GM19324 (cell line): ENCODE measurements around the gene CEP128.

Source experiments
- ATAC-seq: cut with Tn5 transposase; IDR thresholded peaks from one replicate; pipeline ENCODE4 v1.9.1; 2021; ENCODE audit warnings: mild to moderate bottlenecking, moderate library complexity; ENCODE audit not compliant: unreplicated experiment, low FRiP score

The CEP128 gene

DNA sequence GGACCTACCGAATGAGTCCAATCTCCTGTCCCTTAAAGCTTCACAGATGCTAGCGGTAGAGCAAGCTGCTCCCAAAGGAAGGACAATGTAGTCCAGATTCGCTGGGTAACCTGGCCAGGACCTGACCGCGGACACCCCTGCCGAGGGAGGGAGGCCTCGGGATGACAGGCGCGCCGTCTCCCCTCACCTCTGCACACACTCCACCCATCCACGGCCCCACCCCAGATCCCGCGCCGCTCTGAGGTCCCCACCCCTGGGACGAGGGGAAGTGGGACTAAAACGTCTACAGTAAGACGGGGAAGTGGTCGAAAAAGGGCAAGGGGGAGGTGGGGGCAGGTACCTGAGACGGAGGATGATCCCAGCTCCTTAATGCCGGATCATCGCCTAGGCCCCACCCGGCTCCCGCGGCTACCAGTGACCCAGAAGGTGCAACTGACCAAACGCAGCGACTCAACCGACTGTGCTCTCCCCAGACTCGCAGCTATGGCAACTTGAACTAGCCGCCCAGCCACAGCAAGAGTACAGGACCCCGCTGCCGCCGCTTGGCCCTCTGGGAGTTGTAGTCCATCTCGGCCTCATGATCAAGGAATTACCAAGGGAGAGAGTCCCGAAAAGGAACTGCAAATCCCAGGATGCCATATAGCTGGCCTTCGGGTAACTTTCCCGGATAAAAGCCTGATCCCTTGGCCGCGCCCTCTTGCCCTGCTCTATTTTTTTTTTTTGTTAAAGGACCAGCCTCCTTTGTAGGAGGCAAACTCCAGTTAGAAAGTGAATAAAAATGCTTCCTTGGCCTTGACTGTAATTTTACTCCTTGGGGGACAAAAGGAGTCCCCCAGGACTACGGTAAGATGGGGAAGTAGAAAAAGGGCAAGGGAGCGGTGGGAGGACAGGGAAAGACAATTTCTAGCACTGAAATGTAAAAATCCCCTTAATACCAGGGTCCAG is at the start of gene CEP128:
TSS of gene CEP128 (minus strand) at position 498 of the 945 bp plus-strand sequence.
- peak; percentile 99 for ATAC-seq

DNA sequence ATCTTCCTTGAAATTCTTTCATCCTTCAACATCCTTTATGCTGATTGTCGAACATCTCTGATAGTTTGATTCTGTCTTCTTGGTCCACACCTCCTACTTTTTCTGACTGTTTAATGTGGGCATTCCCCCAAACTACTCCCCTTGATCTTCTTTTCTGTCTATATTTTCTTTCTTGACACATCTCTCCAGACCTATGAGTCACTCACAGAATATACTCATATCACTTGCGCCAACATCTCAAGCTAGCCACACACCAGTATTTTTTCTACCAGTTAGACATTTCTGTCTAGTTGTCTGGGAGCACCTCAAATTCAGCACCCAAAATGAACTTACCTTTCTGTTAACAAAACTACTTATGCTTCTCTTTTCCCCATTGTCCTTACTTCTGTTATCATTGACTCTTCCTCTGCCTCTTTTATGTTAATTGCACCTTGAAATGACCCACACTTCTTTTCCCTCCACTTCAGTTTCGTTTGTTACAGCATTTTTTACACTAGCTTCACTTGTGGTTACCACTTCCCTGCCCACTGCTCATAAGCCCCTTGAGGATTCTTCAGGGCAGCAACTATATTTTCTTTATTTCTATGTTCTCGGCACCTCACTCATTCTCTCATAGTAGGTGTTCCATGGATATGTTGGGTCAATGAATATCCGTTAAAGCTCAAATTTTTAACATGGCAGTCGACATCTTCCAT is 47.3 kb upstream of the CEP128 start:
- peak; percentile 43 for ATAC-seq

DNA sequence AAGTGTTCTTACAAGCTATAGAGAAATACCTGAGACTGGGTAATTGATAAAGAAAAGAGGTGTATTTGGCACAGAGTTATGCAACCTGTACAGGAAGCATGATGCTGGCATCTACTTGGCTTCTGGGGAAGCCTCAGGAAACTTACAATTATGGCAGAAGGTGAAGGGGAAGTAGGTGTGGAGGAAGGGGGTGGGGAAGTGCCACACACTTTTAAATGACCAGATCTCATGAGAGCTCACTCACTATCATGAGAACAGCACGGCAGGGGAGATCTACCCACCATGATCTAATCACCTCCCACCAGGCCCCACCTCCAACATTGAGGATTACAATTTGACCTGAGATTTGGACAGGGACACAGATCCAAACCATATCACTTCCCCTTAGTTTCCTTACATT is 46.7 kb upstream of the CEP128 start:
- no peak for ATAC-seq

DNA sequence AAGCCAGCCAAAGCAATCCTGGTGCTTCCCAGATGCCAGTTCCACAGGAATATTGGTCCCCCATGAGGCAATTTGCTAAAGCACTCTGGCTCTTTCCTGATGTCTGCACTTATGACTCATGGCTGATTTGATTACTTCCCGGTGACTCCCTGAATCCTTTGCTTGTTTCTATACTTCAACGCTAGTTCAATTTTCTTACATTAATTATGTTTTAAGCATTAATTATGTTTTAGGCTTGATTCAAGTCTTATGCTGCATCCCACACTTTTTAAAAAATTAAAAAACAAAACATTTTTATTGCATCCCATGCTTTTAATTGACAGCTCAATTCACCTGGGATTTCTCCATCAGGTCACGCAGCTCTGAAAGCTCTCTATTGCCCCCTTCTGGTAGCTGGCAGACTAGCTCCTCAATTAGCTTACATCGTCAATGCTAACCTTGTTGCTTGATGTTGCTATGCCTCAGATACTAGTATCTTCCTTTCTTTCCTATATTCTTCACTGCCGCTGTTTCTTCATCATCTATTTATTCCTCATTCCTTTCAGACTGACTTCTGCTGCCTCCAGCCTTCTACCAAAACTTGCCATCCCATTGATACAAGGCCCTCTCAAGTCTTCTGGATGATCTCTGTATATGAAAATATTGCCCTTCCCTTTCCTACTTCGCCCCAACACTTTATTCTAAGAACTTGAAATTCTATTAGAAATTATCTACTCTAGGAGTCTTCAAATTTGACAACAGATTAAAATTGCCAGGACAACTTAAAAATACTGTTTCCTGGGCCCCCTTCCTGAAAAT is 45.9 kb upstream of the CEP128 start:
- peak; percentile 60 for ATAC-seq

DNA sequence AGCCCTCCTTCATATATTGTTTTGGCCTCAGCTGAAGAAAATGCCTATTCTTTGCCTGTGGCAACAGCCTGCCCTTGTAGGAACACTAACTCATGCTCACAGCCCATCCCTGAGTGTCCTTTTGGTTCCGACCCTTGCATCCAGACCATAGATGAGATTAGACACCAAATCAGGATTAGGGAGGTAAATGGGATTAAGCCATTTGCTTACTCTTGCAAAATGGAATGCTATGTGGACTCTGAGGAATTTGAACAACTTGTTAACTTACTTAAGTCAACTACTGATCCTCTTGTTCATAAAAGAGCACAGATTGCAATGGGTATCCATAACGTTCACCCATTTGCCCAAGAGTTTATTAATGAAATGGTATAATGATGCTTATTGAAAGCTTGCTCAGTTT is 41.2 kb upstream of the CEP128 start:
- no peak for ATAC-seq

DNA sequence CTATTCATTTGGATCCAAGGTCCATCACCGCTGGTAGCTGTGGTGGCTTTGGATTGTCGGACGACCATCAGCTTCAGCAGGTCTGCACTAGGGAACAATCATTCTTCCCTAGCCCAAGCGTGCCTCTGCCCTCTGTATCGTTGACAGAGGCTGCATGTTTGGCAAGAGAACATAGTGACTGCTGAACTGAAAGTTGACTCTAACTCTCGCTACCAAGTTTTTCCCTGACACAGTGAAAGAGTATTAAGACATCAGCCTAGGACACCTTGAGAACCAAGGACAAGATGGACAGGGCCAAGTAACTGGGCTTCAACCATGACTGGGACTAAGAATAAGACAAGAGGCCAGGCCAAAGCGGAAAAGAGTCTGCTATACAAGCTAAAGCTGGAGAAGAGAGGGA is 40.1 kb upstream of the CEP128 start:
- no peak for ATAC-seq

DNA sequence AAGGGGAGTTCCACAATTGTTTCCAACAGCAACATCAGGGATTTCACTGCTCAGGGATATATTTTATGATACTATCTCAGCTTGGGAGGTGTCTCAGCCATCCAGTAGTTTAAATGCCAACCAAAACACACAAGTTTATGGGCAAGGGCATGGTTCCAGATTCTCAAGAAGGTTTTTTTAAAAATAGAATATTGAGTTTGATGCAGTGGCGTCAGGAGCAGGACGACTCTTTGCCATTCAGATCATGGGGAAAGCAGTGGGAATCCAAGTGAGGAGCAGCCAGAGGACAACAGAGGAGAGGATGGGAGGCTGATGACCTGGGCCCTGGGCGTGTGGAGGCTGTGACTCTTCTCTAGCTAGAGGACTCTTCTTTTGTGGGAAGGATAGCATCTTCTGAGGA is 39.6 kb upstream of the CEP128 start:
- ATAC-seq = no peak

DNA sequence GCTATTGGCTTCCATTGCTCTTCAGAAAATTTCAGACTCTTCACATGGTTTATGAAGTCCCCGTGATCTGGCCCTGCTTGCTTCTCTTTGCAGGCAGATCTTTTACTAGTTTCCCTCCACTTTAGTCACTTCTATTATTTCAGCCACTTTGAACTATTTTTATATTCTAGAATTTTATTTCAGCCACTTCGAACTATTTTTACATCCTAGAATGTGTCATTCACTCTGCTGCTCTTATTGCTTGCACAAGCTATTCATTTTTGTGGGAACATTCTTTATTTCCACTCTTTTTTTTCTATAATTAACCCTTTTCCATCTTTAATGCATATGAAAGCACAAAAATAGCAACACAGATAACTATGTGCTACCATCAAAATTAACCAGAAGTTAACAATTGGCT is 38.4 kb upstream of the CEP128 start:
- ATAC-seq = no peak

DNA sequence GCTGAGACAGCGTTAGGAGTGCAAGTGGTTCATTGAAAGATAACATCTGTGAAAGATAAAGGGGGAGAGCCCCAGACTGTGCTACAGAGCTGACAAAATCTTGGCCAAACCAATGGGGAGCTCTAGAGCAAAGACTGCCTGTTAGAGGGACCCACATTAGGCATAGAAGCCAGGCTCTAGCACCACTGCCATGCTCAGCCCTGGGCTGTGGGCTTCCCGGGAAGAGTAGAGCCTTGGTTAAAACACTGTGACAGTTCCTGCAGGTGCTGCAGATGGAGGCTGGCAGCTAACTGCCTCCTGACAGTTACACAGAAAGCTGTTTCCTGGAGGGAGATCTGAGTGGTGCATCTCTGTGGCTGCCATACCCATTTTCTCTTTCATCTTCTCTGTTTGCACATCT is 36.9 kb upstream of the CEP128 start:
- no peak for ATAC-seq

DNA sequence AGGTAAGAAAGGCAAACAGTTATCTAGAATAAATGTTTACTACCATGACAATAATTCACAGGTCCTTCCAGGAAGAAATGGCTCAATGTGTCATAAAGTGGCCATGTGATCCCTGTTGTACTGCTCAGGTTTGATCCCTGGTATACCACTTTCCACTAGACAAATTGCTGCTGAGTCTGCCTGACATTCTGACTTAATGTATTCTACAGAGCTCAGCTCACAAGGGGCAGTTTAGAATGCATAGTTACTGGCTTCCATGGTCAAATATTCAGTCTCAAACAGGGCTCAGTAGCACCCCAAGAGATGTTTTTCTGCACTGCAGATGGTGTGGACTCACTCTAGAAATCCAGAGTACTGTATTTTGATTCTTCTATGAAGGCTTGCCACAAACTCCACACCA is 35.7 kb upstream of the CEP128 start:
- no peak for ATAC-seq

DNA sequence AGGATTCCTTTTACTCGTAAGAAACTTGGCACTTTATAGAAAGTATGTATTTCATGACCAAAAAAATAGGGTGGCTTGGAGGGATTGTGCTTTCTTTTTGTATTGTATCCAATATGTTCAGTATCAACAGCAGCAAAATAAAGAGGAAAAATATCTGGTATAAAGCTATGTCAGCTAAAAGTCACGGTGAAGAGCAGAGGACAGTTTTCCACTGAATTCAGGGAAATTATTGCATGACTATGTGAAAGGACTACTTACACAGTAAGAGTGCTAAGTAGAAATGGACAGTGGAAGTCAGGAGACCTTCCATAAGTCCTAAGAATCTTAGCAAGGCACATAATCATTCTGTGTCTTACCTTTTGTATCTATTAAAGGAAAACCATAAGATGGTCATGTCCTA is 33.1 kb upstream of the CEP128 start:
- no peak for ATAC-seq

DNA sequence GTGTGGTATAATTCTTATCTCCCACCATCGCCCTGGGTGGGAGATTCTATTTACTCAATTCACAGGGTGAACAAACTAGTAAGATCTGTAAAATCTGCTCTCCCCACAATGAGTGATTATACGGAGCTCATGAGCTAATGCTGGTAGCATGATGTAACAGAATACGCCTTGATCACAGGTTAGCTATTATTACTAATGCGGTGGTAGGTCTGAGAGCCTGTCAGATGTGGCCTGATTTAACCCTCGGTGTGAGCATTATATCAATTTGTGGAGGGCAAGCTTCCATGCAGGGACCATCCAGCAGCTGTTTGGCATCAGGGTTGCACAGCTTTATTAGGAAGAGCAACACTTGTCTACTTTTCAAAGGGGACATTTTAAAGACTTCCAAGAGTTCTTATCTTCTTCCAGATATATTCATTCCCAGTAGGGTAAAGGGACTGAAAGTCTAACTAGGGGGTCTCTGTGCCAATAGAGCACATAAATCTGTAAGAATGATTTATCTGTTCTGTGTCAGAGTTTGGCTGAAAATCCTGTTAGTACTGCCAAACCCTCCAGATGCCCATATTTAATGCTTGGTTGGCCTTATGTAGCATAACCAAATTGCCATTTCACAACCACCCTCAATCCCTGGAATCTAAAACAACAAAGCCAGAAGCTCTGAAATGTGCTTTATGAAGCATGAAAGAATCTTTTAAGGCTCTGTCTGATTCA is 32.5 kb upstream of the CEP128 start:
- ATAC-seq = no peak

DNA sequence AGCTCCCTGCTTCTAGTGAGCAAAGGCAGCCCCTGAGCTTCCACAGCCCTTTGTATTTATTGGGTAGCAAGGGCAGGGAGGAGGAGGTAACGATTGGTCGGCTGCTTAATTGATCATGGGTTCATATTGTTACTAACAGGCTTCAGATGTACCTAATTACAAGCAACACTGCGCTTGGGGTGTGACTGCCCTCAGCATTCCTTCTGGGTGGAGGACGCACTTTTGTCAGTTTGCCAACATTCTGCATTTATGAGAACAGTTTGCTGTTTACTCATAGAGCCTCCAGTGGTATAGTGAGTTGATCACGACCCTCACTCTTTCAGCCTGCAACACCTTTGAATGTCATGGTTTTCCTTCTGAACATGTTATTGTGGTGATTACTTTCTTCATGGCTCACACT is 23.5 kb upstream of the CEP128 start:
- no peak for ATAC-seq

DNA sequence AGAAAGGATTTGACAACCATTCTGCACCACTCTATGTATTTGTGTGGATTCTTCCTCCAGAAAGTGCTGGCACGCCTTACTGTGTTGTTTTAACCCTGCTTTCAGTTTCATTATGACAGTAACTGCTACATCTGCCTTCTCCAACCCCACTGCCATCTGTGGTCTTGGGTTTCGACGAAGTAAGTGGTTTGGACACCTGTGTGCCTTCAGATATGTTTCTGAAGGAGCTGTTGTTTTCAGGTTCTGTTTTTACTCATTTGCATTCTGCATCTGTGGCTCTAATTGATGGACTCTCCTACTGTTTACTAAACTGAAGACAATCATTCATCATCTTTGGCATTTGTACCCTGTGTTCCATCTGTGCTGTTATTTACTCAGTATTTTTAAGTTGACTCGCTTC is 18.0 kb upstream of the CEP128 start:
- ATAC-seq = peak; percentile 98

DNA sequence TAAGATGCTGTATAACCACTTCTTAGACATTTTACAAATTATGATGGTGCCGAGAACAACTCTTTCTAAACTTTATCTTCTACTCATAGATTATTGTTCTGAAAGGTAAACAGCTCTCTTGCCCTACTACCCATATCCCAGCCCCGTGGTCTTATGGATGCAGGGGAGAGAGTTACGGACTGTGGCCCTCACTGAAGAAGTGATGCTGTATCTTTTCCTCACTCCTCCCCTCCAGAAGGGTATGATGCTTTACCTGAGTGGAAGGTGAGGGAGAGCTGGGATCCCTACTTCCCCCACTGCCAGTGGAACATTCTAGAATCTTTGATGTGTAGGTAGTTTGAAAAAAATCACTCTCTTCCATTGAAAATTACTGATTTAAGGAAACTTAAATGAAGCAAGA is 17.4 kb upstream of the CEP128 start:
- ATAC-seq = no peak

DNA sequence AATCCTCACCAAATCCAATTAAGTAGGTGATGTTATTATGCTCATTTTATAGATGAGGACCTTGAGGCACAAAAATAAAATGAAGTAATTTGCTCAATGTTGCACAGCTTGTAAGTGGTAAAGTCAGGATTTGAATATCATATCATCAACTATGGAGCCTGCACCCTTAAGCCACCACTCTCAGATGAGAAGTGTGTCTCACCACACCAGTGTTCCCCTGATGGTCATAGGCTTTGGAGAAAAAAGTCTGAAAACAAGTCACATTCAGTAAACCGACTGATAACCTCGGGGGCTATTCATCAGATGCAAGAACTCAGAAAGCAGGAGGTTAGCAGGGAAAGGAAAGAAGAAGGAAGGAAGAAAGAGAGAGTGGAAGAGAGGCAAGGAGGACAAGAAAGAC is 16.7 kb upstream of the CEP128 start:
- no peak for ATAC-seq

DNA sequence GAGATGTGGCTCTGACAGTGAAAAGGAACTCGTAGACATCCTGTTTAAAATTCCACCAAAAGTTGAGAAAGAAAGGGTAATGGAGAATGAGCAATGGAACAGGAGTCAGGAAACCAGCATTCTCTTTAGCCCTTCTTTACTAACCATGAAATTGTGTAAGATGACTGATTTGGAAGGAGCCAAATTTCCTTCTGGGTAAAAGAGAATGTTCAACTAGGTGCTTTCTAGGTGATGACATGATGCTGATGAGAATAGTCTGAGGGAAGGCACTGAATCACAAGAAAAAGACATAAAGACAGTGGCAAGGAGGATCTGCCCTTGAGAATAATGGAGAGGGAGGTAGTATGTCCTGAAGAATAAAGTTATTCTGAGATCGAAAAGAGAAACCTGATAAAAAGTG is 16.1 kb upstream of the CEP128 start:
- no peak for ATAC-seq

DNA sequence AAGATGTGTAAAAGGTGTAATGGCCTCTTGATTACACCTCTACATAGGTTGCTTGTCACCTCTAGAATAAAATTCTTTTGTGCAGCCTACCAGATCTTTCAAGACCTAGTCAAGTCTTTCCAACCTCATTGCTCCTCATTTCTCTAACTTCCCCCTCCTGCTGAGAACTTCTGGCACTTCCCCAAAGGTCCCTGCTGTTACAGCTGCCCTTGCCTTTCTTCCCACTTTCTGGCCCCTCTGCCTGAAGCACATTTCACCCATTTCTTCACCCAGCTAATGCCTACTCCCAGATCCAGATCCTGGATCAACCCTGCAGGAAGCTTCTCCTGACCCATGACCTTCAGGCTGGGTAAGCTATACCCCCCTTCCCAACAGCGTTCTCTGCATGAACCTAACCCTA is 15.4 kb upstream of the CEP128 start:
- no peak for ATAC-seq

DNA sequence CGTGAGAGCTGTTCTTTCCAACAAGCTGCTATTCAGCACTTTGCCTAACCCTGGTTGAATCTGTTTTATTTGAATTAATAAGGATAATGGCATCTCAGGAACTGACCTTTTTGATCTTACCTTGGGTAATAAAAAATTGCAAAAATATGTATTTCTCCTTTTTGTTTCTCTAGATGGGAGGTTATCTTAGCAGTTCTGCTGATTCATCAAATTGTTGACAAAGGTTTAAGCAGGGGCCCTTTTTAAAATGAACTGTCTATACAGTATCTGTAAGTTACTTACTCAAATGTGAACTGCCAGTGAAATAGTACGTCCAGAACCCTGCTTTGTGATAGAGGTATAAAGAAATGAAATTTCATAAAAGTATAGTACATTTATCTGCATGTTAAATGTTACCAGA is 14.6 kb upstream of the CEP128 start:
- no peak for ATAC-seq

DNA sequence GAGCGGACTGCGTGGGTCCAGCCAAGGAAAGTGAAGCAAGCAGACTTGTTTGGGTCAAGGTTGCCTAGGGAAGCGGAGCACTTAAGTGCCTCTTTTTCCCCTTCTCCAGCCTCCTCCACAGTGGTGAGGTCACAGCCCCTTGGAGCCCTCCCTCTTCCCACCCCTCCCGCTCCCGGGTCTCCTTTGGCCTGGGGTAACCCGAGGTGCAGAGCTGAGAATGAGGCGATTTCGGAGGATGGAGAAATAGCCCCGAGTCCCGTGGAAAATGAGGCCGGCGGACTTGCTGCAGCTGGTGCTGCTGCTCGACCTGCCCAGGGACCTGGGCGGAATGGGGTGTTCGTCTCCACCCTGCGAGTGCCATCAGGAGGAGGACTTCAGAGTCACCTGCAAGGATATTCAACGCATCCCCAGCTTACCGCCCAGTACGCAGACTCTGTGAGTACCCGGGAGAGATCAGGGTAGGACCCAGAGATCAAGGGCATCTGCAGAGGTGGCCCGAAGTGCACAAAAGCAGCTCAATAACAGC is 13.9 kb upstream of the CEP128 start, which contains the start of gene TSHR:
TSS of gene TSHR (plus strand) at position 206 of the 526 bp plus-strand sequence. CDS start at position 266, 60 bp downstream.
- ATAC-seq = no peak
